ENCODE results near the gene PCSK6. TPM values are rescaled to one million over a fixed set of nuclear protein-coding genes. Genes with fewer than 3 reads are reported as not detected.

Gene PCSK6
- total and polyA plus RNA-seq, 9 donors, result 3.8 to 26.0 (median 13.0) TPM

DNA sequence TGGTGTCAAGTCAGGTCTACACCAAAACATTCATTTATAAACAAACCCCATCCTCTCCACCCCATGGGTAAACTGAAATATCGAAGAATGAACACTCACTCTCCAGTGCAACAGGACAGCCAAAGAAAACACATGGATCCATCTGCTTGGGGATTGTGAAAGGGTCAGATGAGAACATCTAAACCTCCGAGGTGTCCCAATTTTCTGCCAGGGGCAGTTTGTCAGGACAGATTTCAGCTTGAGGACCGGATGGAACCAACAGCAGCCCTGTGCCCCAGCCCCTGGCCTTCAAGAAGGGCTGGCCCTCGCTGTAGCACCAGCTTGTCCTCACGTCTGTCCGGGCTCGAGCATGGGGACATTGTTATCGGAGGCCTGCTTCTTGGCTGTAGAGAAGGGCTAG, 45.5 kb downstream of the PCSK6 start:
- no peak overlapping the region for H3K4me3 ChIP-seq
- H3K27ac ChIP-seq, result no peak overlapping the region
- no peak for DNase-seq
- no peaks in the 10 kb centered on the region for H3K36me3 ChIP-seq
- intact Hi-C loops (cut with DNase I), result no loop called here
- H3K9me3 ChIP-seq, result no peaks in the 10 kb centered on the region
- TF ChIP-seq POLR2A (IDR thresholded peaks at IDR 0.05) (no peak), EP300 (IDR thresholded peaks at IDR 0.05) (no peak), CTCF (IDR thresholded peaks at IDR 0.05) (no peak)
- 74 to 81% (median 80%) methylated on average over 8 of the region's 8 CpGs for WGBS, 3 donors
- H3K4me1 ChIP-seq (ENCODE audit: insufficient read depth), result peaks cover 3% of the 10 kb centered on the region
- no peaks in the 10 kb centered on the region for H3K27me3 ChIP-seq

- no peak for TF ChIP-seq CTCF (IDR thresholded peaks at IDR 0.05)
- no peak for TF ChIP-seq POLR2A (IDR thresholded peaks at IDR 0.05)
- TF ChIP-seq EP300 (IDR thresholded peaks at IDR 0.05), result no peak
- no peak for DNase-seq
- Histone ChIP-seq H3K27me3 (no peaks in the 10 kb centered on the region), H3K9me3 (no peaks in the 10 kb centered on the region), H3K27ac (no peak overlapping the region), H3K4me1 (ENCODE audit: insufficient read depth) (peaks cover 14% of the 10 kb centered on the region), H3K4me3 (no peak overlapping the region), H3K36me3 (no peaks in the 10 kb centered on the region)
- intact Hi-C loops (cut with DNase I), result no loop called here
- WGBS, 3 donors, result 96 to 97% (median 96%) methylated on average over 6 of the region's 6 CpGs
These were observed 47.2 kb downstream of the PCSK6 start for GRCh38 chr15:101442272-101442671.

GRCh38 chr15:101441696-101442095, 47.8 kb downstream of the PCSK6 start:
- intact Hi-C loops (cut with DNase I), result no loop called here
- H3K4me1 ChIP-seq (ENCODE audit: insufficient read depth), result peaks cover 14% of the 10 kb centered on the region
- no peaks in the 10 kb centered on the region for H3K27me3 ChIP-seq
- no peaks in the 10 kb centered on the region for H3K36me3 ChIP-seq
- H3K27ac ChIP-seq, result no peak overlapping the region
- TF ChIP-seq POLR2A (IDR thresholded peaks at IDR 0.05), result no peak
- TF ChIP-seq EP300 (IDR thresholded peaks at IDR 0.05), result no peak
- TF ChIP-seq CTCF (IDR thresholded peaks at IDR 0.05), result no peak
- 47 to 74% (median 49%) methylated on average over 11 of the region's 11 CpGs for WGBS, 3 donors
- H3K9me3 ChIP-seq, result no peaks in the 10 kb centered on the region
- DNase-seq, result no peak
- no peak overlapping the region for H3K4me3 ChIP-seq

- intact Hi-C loops (cut with DNase I), result no loop called here
- peaks cover 14% of the 10 kb centered on the region for H3K4me1 ChIP-seq (ENCODE audit: insufficient read depth)
- DNase-seq, result no peak
- no peaks in the 10 kb centered on the region for H3K9me3 ChIP-seq
- no peaks in the 10 kb centered on the region for H3K36me3 ChIP-seq
- H3K27me3 ChIP-seq, result no peaks in the 10 kb centered on the region
- no peak overlapping the region for H3K4me3 ChIP-seq
- no peak for TF ChIP-seq POLR2A (IDR thresholded peaks at IDR 0.05)
- TF ChIP-seq CTCF (IDR thresholded peaks at IDR 0.05), result no peak
- TF ChIP-seq EP300 (IDR thresholded peaks at IDR 0.05), result no peak
- no peak overlapping the region for H3K27ac ChIP-seq
- 30 to 50% (median 42%) methylated on average over 7 of the region's 7 CpGs for WGBS, 3 donors
These were observed 48.5 kb downstream of the PCSK6 start for GRCh38 chr15:101440846-101441590.
